IPS-11a (cell line): Measurements from ENCODE around the gene CCDC183.
A peak's percentile ranks its signal among the peaks of the same experiment; 100 is the strongest.
"Not testable (repeated sequence)": the region's sequence is repeated elsewhere in the genome, so short reads cannot be mapped to it uniquely, and the experiment has no call there.

Source experiments
- H3K4me3 ChIP-seq: one replicate; pipeline ENCODE4 v1.5.1; 2013; ENCODE audit warnings: low read depth, low read length, control low read depth

CCDC183 gene

GRCh38 chr9:136784249-136784996, 11.7 kb upstream of the CCDC183 start:
- H3K4me3 ChIP-seq = no peak overlapping the region

DNA sequence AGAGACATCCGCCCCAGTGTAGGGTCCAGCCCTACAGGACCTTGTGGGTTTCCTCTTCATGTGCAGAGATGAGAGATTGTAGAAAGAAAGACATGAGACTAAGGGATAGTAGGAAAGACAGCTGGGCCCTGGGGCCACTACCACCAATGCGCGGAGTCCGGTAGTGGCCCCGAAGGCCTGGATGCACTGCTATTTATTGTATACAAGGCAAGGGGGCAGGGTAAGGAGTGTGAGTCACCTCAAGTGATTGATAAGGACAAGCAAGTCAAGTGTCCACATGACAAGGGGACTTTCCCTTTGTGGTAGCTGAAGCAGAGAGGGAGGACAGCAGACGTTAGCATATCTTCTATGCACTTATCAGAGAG, 11.2 kb upstream of the CCDC183 start:
- no peak overlapping the region for H3K4me3 ChIP-seq

- H3K4me3 ChIP-seq = not testable (repeated sequence)
Observed at GRCh38 chr9:136785565-136786355, 10.4 kb upstream of the CCDC183 start.

DNA sequence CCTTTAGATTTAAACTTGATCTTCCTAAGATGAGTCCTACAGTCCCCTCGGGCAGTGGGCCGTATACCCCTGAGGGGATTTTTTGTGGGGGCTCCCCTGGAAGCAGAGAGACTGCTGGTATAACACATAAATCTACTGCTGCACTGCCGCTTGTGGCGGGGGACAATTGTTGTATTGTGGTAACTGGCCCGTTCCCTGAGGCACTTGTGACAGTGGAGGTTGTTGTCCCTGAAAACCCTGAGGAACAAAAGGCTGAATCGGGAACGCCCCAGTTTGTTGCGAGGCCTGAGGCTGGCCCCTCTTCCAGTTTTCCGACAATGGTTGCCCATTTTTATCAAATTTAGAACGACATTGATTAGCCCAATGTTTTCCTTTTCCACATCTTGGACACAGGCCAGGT, 9.7 kb upstream of the CCDC183 start:
- no peak overlapping the region for H3K4me3 ChIP-seq

DNA sequence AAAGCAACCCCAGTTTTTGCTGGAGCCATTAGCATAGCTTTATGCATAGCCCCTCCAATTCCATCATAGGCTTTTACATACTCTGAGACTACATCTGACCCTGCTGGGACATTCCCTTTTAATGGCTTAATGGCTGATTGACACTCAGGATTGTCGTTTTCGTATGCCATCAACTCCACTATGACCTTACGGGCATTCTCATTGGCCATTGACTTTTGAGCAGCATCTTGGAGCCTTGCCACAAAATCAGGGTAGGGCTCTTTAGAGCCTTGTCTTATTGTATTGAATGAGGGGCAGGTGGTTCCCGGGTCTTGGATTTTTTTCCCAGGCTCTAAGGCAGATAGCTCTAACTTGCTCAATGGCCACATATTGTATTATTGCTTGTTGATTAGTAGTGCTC, 9.2 kb upstream of the CCDC183 start:
- H3K4me3 ChIP-seq = not testable (repeated sequence)

- no peak overlapping the region for H3K4me3 ChIP-seq
Observed at GRCh38 chr9:136787690-136788400, 8.3 kb upstream of the CCDC183 start.

DNA sequence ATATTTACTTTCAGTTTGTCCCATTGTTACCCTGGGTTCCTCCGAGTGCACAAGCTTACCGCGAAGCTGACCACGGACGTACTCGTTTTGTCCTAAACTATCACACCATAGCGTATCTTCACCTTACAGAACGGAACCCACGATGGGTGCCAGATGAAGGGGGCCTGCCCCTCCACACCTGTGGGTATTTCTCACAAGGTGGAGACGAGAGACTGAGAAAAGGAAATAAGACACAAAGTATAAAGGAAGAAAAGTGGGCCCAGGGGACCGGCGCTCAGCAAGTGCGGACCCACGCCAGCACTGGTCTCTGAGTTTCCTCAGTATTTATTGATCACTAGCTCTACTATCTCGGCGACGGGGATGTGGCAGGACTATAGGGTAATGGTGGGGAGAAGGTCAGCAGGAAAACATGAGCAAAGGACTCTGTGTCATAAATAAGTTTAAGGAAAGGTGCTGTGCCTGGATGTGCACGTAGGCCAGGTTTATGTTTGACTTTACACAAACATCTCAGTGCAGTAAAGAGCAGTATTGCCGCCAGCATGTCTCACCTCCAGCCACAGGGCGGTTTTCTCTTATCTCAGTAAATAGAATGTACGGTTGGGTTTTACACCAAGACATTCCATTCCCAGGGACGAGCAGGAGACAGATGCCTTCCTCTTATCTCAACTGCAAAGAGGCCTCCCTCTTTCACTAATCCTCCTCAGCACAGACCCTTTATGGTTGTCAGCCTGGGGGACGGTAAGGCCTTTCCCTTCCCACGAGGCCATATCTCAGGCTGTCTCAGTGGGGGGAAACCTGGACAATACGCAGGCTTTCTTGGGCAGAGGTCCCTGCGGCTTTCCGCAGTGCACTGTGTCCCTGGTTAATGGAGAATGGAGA, 7.3 kb upstream of the CCDC183 start:
- not testable (repeated sequence) for H3K4me3 ChIP-seq

DNA sequence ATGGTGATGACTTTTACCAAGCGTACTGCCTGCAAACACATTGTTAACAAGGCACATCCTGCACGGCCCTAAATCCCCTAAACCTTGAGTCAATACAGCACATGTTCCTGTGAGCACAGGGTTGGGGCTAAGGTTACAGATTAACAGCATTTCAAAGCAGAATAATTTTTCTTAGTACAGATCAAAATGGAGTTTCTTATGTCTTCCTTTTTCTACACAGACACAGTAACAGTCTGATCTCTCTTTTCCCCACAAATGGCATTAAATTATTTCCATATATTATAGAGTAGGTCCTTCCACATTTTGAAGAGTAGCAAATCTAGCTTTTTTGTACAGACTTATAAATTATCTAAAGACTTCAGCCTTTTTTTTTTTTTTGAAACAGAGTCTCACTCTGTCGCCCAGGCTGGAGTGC, 6.6 kb upstream of the CCDC183 start:
- no peak overlapping the region for H3K4me3 ChIP-seq

GRCh38 chr9:136790640-136791515, 5.3 kb upstream of the CCDC183 start, which contains the start of gene TMEM141:
TMEM141 (plus strand) TSS chr9:136791344; CDS start chr9:136791371, 27 bp downstream.
- H3K4me3 ChIP-seq = peak within 1 kb of the TSS; percentile 69

DNA sequence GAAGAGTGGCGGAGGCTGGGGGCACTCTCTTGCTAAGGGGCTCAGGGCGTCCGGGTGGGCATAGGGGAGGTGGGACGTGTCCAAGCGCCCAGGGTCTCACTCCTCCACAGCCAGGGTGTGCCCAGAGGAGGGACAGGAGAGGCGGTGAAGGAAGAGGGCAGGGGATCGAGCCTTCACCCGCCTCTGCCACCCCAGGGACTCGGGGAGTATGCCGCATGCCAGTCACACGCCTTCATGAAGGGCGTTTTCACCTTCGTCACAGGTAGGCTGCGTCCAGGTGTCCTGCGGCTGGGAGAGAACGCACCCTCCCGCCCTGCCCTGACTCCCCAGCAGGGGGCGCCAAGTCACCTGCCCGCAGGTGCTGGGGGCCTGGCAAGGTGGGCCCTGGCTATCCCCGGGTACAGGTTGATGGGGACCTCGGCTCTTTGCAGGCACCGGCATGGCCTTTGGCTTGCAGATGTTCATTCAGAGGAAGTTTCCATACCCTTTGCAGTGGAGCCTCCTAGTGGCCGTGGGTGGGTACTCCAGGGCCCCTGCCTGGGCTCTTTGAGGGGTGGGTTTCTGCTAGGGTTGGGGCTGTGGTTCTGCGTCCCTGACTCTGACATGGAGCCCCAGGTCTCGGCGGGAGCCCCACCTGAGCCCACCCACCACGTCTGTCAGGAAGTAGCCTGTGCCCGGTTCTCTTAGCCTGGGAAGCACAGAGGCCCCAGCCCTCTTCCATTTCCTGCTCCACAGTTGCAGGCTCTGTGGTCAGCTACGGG, 4.4 kb upstream of the CCDC183 start:
- H3K4me3 ChIP-seq = peak overlapping the region; percentile 69

DNA sequence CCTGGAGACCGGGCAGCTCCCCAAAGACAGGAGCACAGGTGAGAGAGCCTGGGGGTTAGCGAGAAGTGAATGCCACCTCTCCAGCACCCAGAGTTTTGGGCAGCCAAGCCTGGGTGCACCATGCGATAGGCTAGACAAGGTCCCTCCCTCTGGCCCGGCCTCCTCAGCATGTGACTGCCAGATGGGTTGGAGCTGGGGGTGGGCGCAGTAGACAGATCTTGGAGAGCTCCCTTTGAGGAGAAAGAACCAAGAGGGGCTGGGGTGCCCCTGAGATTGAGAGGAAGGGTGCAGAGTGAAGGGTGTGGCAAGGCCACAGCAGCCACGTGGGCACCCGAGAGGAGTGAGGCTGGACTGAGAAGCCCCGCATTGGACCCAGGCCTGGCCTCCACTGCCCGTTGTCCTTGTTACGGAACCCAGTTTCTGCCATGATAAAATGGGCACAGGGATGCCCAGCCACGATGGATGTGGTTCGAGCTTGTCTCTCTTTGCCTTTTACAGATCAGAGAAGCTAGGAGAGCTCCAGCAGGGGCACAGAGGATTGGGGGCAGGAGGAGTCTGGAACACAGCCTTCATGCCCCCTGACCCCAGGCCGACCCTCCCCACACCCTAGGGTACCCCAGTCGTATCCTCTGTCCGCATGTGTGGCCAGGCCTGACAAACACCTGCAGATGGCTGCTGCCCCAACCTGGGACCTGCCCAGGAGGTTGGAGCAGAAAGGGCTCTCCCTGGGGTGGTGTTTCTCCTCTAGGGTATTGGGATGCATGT, 3.6 kb upstream of the CCDC183 start:
- no peak overlapping the region for H3K4me3 ChIP-seq

DNA sequence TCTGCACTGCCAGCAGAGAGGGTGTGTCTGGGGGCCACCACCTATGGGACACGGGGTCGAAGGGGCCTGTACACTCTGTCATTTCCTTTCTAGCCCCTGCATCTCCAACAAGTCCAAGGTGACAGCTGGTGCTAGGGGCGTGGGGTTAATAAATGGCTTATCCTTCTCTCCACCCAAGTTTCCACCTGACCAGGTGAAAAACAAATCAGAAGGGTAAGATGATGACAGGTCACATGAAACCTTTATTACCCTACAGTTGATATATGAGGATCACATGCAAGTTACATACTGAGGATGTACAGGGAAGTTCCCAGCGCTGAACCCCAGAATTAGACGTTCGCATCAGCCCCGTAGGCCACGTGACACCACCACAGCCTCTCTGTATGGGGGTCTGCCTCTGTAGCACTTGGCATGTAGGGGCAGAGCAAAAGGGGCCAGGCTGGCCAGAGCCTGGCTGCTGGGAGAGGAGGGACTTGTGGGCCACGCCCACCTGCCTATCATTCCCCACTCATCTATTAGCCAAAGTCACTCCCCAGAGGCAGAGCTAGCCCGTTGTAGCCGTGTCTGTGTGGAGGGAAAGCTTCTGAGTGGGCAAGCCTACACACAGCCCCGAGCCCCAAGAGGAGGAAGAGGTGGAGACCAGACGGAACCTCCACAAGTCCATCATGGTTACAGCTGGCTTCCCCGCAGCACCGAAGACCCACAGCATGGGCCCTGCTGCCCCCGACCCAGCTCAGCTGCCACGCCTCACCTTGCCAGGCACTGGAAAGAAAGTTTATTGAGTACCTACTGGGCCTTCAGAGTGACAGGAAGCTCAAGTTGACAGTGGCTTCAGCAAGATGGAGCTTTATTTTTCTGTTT, 2.8 kb upstream of the CCDC183 start:
- H3K4me3 ChIP-seq = no peak overlapping the region

GRCh38 chr9:136794281-136794999, 1.7 kb upstream of the CCDC183 start:
- H3K4me3 ChIP-seq = no peak overlapping the region

DNA sequence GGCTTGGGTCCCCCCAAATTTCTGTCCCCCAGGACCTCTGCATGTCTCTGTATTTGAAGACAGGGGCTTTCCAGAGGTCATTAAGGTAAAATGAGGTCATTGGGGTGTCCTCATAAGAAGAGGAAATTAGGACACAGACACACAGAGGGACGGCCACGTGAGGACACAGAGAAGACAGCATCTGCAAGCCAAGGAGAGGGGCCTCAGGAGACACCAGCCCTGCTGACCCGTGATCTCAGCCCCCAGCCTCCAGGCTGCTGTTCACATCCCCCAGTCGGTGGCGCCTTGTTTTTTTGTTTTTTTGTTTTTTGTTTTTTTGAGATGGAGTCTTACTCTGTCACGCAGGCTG, 1.2 kb upstream of the CCDC183 start:
- H3K4me3 ChIP-seq = no peak overlapping the region

DNA sequence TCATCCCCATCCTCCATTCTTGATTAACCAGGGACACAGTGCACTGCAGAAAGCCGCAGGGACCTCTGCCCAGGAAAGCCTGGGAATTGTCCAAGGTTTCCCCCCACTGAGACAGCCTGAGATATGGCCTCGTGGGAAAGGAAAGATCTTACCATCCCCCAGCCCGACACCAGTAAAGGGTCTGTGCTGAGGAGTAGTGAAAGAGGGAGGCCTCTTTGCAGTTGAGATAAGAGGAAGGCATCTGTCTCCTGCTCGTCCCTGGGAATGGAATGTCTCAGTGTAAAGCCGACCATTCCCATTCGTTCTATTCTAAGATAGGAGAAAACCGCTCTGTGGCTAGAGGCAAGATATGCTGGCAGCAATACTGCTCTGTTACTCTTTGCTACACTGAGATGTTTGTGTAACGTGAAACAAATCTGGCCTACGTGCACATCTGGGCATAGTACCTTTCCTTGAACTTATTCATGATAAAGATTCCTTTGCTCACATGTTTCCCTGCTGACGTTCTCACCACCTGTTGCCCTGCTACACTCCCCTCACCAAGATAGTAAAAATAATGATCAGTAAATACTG, 723 bp downstream of the CCDC183 start:
- H3K4me3 ChIP-seq = not testable (repeated sequence)

DNA sequence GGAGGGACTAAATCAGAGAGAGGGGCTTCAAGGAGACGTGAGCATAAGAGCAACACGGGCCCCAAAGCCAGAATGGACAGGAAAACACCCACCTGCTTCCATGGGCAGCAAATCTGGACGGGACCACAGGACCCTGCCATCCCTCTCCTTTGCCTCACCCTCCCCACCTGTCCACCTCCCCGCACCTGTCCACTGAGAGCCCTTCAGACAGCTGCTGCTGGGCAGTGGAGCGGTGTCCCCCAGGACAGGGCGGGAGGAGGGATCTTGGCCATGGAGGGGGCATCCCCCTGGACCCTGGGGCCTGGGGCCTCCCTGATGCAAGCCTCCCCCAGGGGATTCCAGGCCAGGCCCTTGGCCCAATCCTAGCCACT, 2.6 kb downstream of the CCDC183 start:
- H3K4me3 ChIP-seq = no peak overlapping the region
